ENCODE results near the gene MRNIP.

DNA sequence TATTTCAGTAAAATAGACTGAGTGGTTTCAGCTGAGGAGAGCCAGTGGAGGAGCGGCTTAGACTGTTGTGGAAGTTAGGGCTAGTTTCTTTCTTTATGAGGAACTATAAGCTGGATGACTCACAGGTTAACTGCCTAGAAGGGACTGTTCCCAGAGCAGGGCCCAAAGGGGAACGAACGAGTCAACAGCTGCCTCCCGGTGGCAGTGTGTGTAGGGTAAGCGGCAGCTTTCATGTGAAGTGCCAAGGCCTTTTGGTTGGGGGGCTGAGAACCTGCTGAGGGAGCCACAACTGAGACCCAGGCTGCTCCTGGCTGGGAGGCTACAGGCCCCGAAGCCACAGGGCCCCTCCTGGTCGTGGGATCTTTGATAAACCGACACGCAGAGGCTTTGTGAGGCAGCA, 30.9 kb downstream of the MRNIP start:
- TF ChIP-seq POLR2A (IDR thresholded peaks at IDR 0.05; ENCODE audit: borderline replicate concordance, extremely low read depth, insufficient read depth, insufficient read length) (no peak), CEBPB (IDR thresholded peaks at IDR 0.05; ENCODE audit: low read depth) (no peak), ZNF274 (IDR thresholded peaks at IDR 0.05; ENCODE audit: low read depth, low read length) (no peak), EZH2phosphoT487 (IDR thresholded peaks at IDR 0.05; ENCODE audit: borderline replicate concordance) (no peak)
- TF ChIP-seq, protein P1, sequence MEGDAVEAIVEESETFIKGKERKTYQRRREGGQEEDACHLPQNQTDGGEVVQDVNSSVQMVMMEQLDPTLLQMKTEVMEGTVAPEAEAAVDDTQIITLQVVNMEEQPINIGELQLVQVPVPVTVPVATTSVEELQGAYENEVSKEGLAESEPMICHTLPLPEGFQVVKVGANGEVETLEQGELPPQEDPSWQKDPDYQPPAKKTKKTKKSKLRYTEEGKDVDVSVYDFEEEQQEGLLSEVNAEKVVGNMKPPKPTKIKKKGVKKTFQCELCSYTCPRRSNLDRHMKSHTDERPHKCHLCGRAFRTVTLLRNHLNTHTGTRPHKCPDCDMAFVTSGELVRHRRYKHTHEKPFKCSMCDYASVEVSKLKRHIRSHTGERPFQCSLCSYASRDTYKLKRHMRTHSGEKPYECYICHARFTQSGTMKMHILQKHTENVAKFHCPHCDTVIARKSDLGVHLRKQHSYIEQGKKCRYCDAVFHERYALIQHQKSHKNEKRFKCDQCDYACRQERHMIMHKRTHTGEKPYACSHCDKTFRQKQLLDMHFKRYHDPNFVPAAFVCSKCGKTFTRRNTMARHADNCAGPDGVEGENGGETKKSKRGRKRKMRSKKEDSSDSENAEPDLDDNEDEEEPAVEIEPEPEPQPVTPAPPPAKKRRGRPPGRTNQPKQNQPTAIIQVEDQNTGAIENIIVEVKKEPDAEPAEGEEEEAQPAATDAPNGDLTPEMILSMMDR (IDR thresholded peaks at IDR 0.05 in 2 of 3, conservative IDR thresholded peaks at IDR 0.05 in 1 of 3; ENCODE audit: borderline replicate concordance in 1 of 3, insufficient read depth in 1 of 3, low read depth in 2 of 3, low read length in 2 of 3) = no peak
